Thyroid gland (tissue), 4 donors: ENCODE data around the gene AHRR.

ENCODE experiments used
- CTCF ChIP-seq, 6 experiments: fragments of 200-600 bp in 3 of 6; fragments of 450-650 bp in 3 of 6; sonication (generic) in 3 of 6; IDR thresholded peaks; one replicate each; pipeline ENCODE4 v1.5.1; 2016 to 2019; ENCODE audit warnings: antibody characterized with exemption in 6 of 6, mild to moderate bottlenecking in 2 of 6, inconsistent platforms in 1 of 6, moderate library complexity in 1 of 6
- POLR2A ChIP-seq, 2 donors: fragments of 450-650 bp; IDR thresholded peaks; one replicate each; pipeline ENCODE4 v1.6.1; 2017; ENCODE audit warnings: antibody characterized with exemption in 2 of 2, mild to moderate bottlenecking in 2 of 2, moderate library complexity in 1 of 2

DNA sequence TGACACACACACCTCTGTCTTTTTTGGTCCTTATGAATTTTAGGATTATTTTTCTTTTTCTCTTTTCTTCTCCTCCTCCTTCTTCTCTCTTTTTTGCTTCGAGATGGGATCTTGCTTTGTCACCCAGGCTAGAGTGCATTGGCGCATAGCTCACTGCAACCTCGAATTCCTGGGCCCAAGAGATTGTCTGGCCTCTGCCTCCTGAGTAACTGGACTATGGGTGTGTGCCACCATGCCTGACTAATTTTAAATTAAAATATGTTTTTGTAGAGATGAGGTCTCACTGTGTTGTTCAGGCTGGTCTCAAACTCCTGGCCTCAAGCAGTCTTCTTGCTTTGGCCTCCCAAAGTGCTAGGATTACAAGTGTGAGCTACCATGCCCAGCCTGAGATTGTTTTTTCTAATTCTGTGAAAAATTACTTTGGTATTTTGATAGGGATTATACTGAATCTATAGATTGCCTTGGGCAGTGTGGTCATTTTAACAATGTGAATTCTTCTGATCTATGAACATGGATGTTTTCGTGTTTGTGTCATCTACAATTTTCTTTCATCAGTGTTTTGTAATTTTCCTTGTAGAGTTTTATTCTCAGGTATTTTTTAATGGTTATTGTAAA lies 7.7 kb downstream of the AHRR start:
- TF ChIP-seq CTCF (IDR thresholded peaks at IDR 0.05): no peak
- no peak for TF ChIP-seq POLR2A (IDR thresholded peaks at IDR 0.05)
